Measurements from ENCODE around the gene PRRX2.

DNA sequence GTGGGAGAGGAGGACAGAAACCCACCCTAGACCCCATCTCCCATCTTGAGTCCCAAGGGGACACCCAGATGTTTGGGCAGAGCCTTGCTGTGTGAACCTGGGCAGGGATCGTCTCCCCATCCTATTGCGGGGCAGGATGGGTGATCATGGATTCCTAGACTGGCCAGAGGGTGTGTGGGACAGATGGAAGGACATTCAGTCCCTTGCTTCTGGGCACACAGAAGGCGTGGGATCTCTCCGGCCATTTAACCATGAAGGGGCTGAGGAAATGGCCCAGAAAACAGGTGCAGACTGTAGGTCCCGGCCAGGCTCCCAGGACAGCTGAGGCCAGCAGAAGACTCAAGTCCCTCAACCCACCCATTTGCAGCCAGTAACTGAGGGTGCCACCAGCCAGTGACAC, 57.5 kb downstream of the PRRX2 start:
- TF ChIP-seq POLR2AphosphoS5 (IDR thresholded peaks at IDR 0.05; ENCODE audit: low read depth, low read length) (no peak), TAF1 (IDR thresholded peaks at IDR 0.05; ENCODE audit: borderline replicate concordance, insufficient read depth, low read length) (no peak), SIN3A (IDR thresholded peaks at IDR 0.05; ENCODE audit: borderline replicate concordance, insufficient read depth, low read length) (no peak), FOXP2 (optimal IDR thresholded peaks at IDR 0.05; ENCODE audit: borderline replicate concordance, extremely low read depth, extremely low read length, insufficient read depth) (no peak)
- TF ChIP-seq, protein P1, sequence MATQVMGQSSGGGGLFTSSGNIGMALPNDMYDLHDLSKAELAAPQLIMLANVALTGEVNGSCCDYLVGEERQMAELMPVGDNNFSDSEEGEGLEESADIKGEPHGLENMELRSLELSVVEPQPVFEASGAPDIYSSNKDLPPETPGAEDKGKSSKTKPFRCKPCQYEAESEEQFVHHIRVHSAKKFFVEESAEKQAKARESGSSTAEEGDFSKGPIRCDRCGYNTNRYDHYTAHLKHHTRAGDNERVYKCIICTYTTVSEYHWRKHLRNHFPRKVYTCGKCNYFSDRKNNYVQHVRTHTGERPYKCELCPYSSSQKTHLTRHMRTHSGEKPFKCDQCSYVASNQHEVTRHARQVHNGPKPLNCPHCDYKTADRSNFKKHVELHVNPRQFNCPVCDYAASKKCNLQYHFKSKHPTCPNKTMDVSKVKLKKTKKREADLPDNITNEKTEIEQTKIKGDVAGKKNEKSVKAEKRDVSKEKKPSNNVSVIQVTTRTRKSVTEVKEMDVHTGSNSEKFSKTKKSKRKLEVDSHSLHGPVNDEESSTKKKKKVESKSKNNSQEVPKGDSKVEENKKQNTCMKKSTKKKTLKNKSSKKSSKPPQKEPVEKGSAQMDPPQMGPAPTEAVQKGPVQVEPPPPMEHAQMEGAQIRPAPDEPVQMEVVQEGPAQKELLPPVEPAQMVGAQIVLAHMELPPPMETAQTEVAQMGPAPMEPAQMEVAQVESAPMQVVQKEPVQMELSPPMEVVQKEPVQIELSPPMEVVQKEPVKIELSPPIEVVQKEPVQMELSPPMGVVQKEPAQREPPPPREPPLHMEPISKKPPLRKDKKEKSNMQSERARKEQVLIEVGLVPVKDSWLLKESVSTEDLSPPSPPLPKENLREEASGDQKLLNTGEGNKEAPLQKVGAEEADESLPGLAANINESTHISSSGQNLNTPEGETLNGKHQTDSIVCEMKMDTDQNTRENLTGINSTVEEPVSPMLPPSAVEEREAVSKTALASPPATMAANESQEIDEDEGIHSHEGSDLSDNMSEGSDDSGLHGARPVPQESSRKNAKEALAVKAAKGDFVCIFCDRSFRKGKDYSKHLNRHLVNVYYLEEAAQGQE (IDR thresholded peaks at IDR 0.05; ENCODE audit: insufficient read depth in 1 of 2, low read depth in 2 of 2, low read length in 2 of 2) = no peak

Data from PFSK-1 (cell line).